GM19438 (cell line): Measurements from ENCODE around the gene KCTD15.
A peak's percentile ranks its signal among the peaks of the same experiment; 100 is the strongest.
"Not testable (repeated sequence)": the region's sequence is repeated elsewhere in the genome, so short reads cannot be mapped to it uniquely, and the experiment has no call there.

Experiments used
- ATAC-seq: cut with Tn5 transposase; IDR thresholded peaks from one replicate; pipeline ENCODE4 v1.9.1; 2021; ENCODE audit warnings: low read depth; ENCODE audit not compliant: unreplicated experiment

KCTD15 gene

GRCh38 chr19:33812388-33813330, 16.0 kb downstream of the KCTD15 start:
- no peak for ATAC-seq

- ATAC-seq: no peak
Measured at GRCh38 chr19:33813391-33814101, 16.9 kb downstream of the KCTD15 start.

- no peak for ATAC-seq
Measured at GRCh38 chr19:33814181-33815165, 17.8 kb downstream of the KCTD15 start.

GRCh38 chr19:33815380-33816340, 19.0 kb downstream of the KCTD15 start:
- no peak for ATAC-seq

- ATAC-seq: no peak
Measured at GRCh38 chr19:33818411-33818810, 21.7 kb downstream of the KCTD15 start.

- not testable (repeated sequence) for ATAC-seq
Measured at GRCh38 chr19:33819078-33819477, 22.4 kb downstream of the KCTD15 start.

- no peak for ATAC-seq
Measured at GRCh38 chr19:33819506-33819879, 22.8 kb downstream of the KCTD15 start.

- peak; percentile 71 for ATAC-seq
Measured at GRCh38 chr19:33819880-33820781, 23.5 kb downstream of the KCTD15 start.

- ATAC-seq: no peak
Measured at GRCh38 chr19:33821871-33822270, 25.2 kb downstream of the KCTD15 start.

GRCh38 chr19:33823341-33823740, 26.7 kb downstream of the KCTD15 start:
- no peak for ATAC-seq

GRCh38 chr19:33825556-33825955, 28.9 kb downstream of the KCTD15 start:
- ATAC-seq: no peak

- ATAC-seq: no peak
Measured at GRCh38 chr19:33826521-33826920, 29.9 kb downstream of the KCTD15 start.

- ATAC-seq: no peak
Measured at GRCh38 chr19:33828266-33829075, 31.8 kb downstream of the KCTD15 start.

GRCh38 chr19:33830264-33830663, 33.6 kb downstream of the KCTD15 start:
- no peak for ATAC-seq

GRCh38 chr19:33831825-33832224, 35.2 kb downstream of the KCTD15 start:
- no peak for ATAC-seq

GRCh38 chr19:33832633-33833032, 36.0 kb downstream of the KCTD15 start:
- no peak for ATAC-seq

GRCh38 chr19:33840382-33840781, 43.7 kb downstream of the KCTD15 start:
- no peak for ATAC-seq

- no peak for ATAC-seq
Measured at GRCh38 chr19:33840783-33841182, 44.1 kb downstream of the KCTD15 start.
